Activated B cell treated with CpG ODN at 0.5 μM for 24 hours (primary cell): ENCODE data around the gene SBSN. TPM values are rescaled to one million over a fixed set of nuclear protein-coding genes. Genes with fewer than 3 reads are reported as not detected.

Source experiments
- ATAC-seq: fragments of 200-7000 bp; cut with Tn5 transposase; one replicate; pipeline ENCODE4 v1.10.0; 2021; ENCODE audit warnings: low read depth, mild to moderate bottlenecking, moderate library complexity
- CTCF ChIA-PET: fragments of 350-600 bp; sonication (Branson Sonifier 250); formaldehyde crosslinking; loops from one replicate; lab custom pipeline; 2021; ENCODE audit warnings: antibody characterized with exemption; lab: Charles Lee
- POLR2A ChIA-PET: fragments of 350-600 bp; sonication (Branson Sonifier 250); formaldehyde crosslinking; loops from one replicate; lab custom pipeline; 2021; ENCODE audit warnings: antibody characterized with exemption; lab: Charles Lee
- DNase-seq: peaks from one replicate; pipeline ENCODE4 v3.0.0; 2022
- H3K27ac Mint-ChIP-seq: one replicate; pipeline ENCODE4 v1.8.0; 2020; ENCODE audit warnings: mixed read lengths
- H3K27me3 Mint-ChIP-seq: one replicate; pipeline ENCODE4 v1.8.0; 2021; ENCODE audit warnings: mixed read lengths
- H3K36me3 Mint-ChIP-seq: one replicate; pipeline ENCODE4 v1.8.0; 2021; ENCODE audit warnings: low read depth, mixed read lengths
- H3K4me1 Mint-ChIP-seq: one replicate; pipeline ENCODE4 v1.8.0; 2021; ENCODE audit warnings: mixed read lengths
- H3K4me3 Mint-ChIP-seq: one replicate; pipeline ENCODE4 v1.8.0; 2020; ENCODE audit warnings: mild to moderate bottlenecking, mixed read lengths
- H3K9me3 Mint-ChIP-seq: one replicate; pipeline ENCODE4 v1.8.0; 2020; ENCODE audit warnings: mixed read lengths
- intact Hi-C: fragments of 100-400 bp; cut with micrococcal nuclease; formaldehyde crosslinking; loops from one replicate; pipeline ENCODE4 v1.15.1; 2024
- total RNA-seq: library from RNA; stranded (reverse); gene quantifications from 2 replicates; pipeline ENCODE4 v1.2.3, GENCODE V29; 2022
- TF ChIP-seq, protein P1 (sequence below): fragments of 200-600 bp; IDR thresholded peaks from one replicate; pipeline ENCODE4 v1.8.0; 2022; ENCODE audit warnings: antibody characterized with exemption, mild to moderate bottlenecking

Gene SBSN
- total RNA-seq, 1 donor from 2014 or later: not detected

DNA sequence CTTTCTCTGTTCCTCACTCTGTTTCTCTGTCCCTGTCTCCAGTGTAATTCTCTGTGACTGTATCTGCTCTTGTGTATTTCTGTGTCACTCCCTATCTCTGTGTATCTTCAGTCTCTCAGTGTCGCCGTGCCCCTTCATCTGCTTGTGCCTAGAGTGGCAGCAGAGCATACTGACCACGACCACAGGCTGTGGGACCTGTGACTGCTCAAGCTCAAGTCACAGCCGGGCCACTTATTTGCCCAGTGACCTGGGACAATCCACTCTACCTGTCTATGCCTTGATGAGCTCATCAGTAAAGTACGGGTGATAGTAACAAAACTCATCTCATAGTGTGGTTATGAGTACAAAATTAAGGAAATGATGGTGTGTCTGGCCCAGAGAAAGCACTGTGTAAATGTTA lies 26.0 kb upstream of the SBSN start:
- Mint-ChIP-seq H3K27me3 (peaks cover 25% of the 10 kb centered on the region), H3K4me1 (peaks cover 21% of the 10 kb centered on the region), H3K4me3 (no peak overlapping the region), H3K9me3 (no peaks in the 10 kb centered on the region), H3K27ac (no peak overlapping the region), H3K36me3 (peaks cover 8% of the 10 kb centered on the region)
- CTCF ChIA-PET: no interaction called here
- POLR2A ChIA-PET: no interaction called here
- intact Hi-C loops: no loop called here
- no peak for ATAC-seq
- TF ChIP-seq, protein P1, sequence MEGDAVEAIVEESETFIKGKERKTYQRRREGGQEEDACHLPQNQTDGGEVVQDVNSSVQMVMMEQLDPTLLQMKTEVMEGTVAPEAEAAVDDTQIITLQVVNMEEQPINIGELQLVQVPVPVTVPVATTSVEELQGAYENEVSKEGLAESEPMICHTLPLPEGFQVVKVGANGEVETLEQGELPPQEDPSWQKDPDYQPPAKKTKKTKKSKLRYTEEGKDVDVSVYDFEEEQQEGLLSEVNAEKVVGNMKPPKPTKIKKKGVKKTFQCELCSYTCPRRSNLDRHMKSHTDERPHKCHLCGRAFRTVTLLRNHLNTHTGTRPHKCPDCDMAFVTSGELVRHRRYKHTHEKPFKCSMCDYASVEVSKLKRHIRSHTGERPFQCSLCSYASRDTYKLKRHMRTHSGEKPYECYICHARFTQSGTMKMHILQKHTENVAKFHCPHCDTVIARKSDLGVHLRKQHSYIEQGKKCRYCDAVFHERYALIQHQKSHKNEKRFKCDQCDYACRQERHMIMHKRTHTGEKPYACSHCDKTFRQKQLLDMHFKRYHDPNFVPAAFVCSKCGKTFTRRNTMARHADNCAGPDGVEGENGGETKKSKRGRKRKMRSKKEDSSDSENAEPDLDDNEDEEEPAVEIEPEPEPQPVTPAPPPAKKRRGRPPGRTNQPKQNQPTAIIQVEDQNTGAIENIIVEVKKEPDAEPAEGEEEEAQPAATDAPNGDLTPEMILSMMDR: no peak
- no peak for DNase-seq

DNA sequence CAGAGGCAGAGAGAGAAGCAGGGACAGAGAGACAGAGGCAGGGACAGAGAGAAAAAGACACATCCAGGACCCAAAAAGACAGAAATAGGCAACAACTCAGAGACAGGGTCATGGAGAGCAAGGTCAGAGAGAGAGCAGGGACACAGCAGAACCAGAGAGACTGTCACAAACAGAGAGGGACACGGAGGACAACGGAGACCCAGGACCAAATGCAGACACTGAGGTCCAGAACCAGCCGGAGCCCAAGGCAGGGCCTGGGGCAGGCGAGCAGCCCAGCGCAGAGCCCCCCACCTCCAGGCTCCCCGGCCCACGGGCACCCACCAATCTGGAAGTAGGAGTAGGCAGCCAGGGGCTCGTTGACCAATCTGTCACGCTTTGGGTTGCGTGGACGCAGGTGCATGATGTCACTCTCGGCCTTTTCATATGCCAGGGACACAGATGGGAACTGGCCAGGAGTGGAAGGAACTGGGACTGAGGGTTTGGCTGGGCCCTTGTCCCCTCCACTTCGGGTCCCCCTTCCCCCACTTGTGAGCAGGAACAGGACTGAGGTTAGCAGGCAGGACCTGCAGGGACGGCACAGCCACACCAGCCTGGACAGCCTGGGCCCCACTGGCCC lies 25.4 kb upstream of the SBSN start:
- ChIA-PET POLR2A (no interaction called here), CTCF (no interaction called here)
- DNase-seq: no peak
- Mint-ChIP-seq H3K27ac (no peak overlapping the region), H3K4me1 (peaks cover 21% of the 10 kb centered on the region), H3K27me3 (peaks cover 19% of the 10 kb centered on the region), H3K9me3 (no peaks in the 10 kb centered on the region), H3K4me3 (no peak overlapping the region), H3K36me3 (peaks cover 10% of the 10 kb centered on the region)
- no peak for ATAC-seq
- intact Hi-C loops: no loop called here
- TF ChIP-seq, protein P1: no peak

DNA sequence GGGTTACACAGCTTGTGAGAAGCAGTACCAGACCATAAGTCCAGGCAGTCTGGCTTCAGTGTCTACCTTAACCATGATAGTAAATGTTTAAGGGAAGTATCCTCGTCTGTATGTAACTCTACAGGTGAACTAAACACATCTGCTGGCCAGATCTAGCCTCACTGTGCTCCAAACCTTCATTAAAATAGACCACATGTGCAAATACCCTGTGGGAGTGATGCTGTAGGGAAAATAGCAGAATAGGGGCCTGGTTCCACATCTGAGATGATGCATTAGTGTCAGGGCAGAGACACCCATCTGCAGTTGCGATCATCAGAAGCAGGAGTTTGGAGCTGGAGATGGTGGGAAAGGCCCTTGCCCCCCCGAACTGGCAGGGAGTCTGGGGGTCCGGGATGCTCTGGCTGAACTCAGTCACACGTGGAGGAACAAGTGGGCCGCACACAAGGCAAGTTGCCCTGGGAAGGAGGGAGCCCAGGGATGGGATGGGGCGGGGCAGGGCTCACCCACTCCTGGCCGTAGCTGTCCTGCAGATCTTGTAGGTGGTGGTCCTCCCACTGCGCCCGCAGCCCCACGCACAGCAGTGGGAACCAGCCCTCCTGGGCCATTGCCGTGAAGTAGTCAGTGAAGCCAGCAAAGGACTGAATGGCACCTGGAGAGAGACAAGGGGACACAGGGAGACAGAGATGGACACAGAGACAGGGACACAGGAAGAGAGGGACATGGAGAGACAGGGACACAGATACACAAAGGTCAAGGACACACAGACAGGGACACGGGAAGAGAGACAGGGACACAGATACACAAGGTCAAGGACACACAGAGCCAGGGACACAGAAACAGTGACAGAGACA lies 24.6 kb upstream of the SBSN start:
- ATAC-seq (no peak), DNase-seq (no peak)
- no peak overlapping the region for H3K4me3 Mint-ChIP-seq
- intact Hi-C loops: no loop called here
- H3K27me3 Mint-ChIP-seq: peaks cover 14% of the 10 kb centered on the region
- H3K27ac Mint-ChIP-seq: no peak overlapping the region
- H3K9me3 Mint-ChIP-seq: no peaks in the 10 kb centered on the region
- CTCF ChIA-PET: interaction anchor here (1.3 kb wide), 1 partner anchor 18 kb away, joined by 3 read pairs; no protein-coding TSS in a partner anchor
- H3K4me1 Mint-ChIP-seq: peaks cover 19% of the 10 kb centered on the region
- H3K36me3 Mint-ChIP-seq: peaks cover 12% of the 10 kb centered on the region
- POLR2A ChIA-PET: no interaction called here
- TF ChIP-seq, protein P1: no peak

- DNase-seq (no peak), ATAC-seq (no peak)
- Mint-ChIP-seq H3K27ac (no peak overlapping the region), H3K4me3 (no peak overlapping the region), H3K9me3 (no peaks in the 10 kb centered on the region), H3K27me3 (peaks cover 4% of the 10 kb centered on the region), H3K4me1 (peaks cover 26% of the 10 kb centered on the region), H3K36me3 (peaks cover 20% of the 10 kb centered on the region)
- TF ChIP-seq, protein P1: no peak
- ChIA-PET POLR2A (no interaction called here), CTCF (no interaction called here)
- intact Hi-C loops: no loop called here
These were observed 23.1 kb upstream of the SBSN start for GRCh38 chr19:35551091-35551810.
